GM19099 (cell line): ENCODE measurements around the gene BEND3.

Experiments
- POLR2A ChIP-seq: IDR thresholded peaks from 3 replicates; pipeline ENCODE4 v1.6.1; 2011; ENCODE audit warnings: low read depth; ENCODE audit not compliant: insufficient read length; ENCODE audit errors: extremely low read depth

Gene BEND3

DNA sequence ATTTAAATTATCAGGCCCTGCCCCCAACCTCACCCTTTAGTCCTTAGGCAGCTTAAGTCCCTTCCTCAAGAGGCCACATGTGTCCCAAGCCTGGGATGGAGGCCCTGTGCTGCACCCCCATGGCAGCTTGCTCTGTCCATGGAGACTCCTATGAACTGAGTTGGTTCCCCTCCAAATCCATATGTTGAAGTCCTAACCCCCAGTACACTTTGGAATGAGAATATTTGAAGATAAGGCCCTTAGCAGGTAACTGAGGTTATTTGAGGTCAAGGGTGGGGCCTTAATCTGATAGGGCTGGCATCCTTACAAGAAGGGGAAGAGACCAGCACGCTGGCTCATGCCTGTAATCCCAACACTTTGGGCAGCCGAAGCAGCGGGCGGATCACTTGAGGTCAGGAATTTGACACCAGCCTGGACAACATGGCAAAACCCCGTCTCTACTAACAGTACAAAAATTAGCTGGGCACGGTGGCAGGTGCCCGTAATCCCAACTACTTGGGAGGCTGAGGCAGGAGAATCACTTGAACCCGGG is 6.7 kb upstream of the BEND3 start:
- TF ChIP-seq POLR2A, result no peak

GRCh38 chr6:107121266-107121665 is 6.0 kb upstream of the BEND3 start:
- no peak for TF ChIP-seq POLR2A

- TF ChIP-seq POLR2A, result no peak
Measured at GRCh38 chr6:107120404-107120803, 5.1 kb upstream of the BEND3 start.

DNA sequence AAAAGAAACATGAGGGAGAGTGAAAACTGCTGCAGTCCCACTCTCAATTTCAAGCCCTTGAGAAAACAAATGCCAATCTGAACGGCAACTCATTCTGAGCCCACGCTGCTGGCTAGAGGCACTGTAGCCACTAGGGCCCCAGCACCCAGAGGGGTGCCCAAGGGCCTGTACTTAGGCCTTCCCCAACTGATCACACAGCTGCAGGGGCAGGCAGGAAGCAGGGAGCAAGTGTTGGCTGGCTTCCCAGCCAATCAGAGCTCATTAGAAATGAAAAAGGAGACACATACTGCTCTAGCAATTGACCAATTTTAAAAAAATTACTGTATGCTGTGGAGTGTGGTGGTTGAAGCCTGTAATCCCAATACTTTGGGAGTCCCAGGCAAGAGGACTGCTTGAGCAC is 3.7 kb upstream of the BEND3 start:
- no peak for TF ChIP-seq POLR2A

DNA sequence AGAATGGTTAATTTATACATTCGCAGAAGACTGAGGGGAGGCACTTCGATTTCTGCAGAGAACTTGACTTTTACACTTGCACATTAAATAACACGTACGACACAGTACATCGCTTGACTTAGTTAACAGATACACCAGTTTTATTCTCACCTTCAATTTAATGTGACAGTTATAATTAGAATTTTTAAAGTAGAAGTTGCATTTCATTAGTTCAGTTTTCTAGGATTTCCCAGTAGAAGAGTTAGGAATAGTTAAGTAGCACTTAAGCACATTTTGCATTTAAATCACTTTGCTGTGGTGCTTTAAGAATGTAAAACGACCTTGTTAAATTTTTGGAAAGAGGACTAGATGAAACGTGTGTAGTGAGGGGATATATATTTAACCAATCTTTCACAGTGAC is 1.6 kb upstream of the BEND3 start:
- no peak for TF ChIP-seq POLR2A

DNA sequence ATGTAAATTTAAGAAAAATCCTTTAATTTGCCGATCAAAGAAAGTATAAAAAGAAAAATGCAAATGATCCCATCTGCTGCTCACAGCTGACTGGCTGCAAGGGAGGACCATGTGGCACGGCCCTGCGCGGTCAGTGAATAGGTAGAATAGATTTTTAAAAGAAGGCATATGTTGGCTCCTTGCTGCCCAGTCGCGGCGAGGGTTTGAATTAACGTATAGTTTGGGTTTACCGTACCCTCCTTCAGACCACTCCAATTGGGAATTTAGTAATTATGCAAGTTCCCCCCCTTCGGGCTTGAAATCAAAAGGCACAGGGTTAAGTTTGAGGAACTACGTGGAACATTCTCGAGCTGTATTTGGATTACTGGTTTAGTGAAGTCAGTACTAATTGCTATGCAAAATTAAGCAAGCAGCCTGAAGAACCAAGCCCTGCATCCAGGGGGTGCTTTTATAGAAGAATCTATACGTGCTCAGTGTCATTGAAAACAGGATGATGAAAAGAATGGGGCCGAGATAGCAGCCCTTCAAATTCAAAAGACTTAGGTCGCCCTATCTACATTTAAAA is 1.1 kb upstream of the BEND3 start:
- no peak for TF ChIP-seq POLR2A

- no peak for TF ChIP-seq POLR2A
Measured at GRCh38 chr6:107115695-107116327, 496 bp upstream of the BEND3 start.

GRCh38 chr6:107114213-107114925 is 946 bp downstream of the BEND3 start:
- peak; percentile 3 for TF ChIP-seq POLR2A

DNA sequence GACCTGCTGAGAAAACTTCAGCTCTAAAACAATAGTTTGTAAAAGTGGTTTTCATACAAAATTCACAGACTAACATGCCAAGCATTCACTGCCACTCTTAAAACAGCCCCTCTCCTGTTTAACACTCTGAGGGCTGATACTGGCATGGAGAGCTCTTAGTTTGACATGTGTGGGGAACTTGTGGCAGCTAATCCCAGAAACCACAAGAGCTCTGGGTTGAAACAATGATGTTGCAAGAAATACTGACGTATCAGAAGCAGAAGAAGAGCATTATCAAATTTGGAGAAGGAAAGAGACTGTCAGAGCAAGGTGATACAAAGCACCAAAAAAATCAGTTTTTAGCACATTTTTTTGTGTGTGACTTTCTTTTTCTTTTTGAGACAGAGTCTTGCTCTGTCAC is 5.1 kb downstream of the BEND3 start:
- no peak for TF ChIP-seq POLR2A

DNA sequence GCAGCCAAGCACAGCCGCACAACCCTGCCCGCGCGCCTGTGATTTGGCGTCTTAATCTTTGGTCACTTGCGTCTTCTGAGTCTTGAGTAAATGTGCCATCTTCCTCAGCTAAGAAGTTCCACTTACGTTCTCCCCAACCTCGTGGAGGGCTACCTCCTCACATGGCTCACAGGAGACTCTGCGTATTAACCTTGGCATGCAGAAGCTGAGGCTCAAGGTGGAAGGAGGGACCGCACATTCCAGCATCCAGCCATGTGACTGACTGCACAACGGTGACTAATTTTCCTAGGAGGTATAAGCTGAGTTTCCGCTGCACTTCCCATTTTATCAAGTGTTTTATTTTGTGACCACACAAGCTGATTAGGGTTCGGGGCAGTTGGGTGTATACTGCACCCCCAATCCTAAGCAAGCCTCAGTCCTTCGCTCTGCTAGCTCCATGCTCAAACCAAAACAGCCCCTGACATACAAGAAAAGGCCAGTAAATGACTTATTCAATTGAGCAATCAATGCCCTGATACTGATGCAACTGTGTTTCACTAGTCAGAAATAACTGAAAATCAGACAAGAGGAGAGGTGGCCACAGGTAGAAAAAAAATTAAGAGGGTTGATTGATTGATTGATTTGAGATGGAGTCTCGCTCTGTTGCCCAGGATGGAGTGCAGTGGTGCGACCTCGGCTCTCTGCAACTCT is 7.0 kb downstream of the BEND3 start:
- TF ChIP-seq POLR2A, result no peak

GRCh38 chr6:107107791-107108190 is 7.5 kb downstream of the BEND3 start:
- no peak for TF ChIP-seq POLR2A

GRCh38 chr6:107106165-107106564 is 9.2 kb downstream of the BEND3 start:
- no peak for TF ChIP-seq POLR2A

- no peak for TF ChIP-seq POLR2A
Measured at GRCh38 chr6:107105511-107106116, 9.7 kb downstream of the BEND3 start.

- TF ChIP-seq POLR2A, result no peak
Measured at GRCh38 chr6:107103082-107103481, 12.2 kb downstream of the BEND3 start.

- no peak for TF ChIP-seq POLR2A
Measured at GRCh38 chr6:107102414-107102805, 12.9 kb downstream of the BEND3 start.

DNA sequence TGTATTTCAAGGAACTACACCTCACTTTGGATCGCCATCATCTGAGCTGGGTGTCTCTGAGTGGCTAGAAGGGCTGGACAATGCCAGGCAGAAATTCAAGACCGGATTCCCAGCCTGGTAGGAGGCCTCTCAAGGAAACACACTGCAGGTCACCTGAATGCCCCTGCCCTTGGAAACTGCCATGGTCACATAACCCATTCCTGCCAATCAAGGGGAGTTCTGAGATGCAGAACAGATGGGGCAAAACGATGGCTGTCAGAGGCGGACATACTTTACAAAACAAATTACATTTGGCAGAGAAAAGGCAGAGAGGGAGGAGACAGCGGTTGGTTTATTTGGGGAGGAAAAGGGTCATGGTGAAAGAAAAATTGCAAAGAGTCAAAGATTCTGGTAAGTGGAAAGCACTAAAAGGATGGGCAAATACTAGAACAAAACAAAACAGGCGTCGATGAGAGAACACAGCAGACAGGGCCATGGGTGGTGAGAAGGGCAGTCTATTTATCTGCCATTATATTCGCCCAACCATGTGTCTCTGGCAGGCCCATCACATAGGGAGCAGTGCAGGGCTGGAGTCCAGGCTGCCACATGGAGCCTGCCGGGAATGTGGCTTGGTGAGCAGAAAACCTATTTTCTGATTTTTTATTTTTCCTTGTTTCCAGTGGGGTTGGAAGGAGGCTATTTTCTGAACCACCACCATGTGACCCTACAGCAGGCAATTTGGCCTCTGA is 13.5 kb downstream of the BEND3 start:
- no peak for TF ChIP-seq POLR2A
